Medulla oblongata (tissue), 1 donor: ENCODE measurements around the gene PPP1R13B.

Experiments
- DNase-seq: peaks from one replicate; pipeline ENCODE4 v3.0.0-alpha.2; 2015; ENCODE audit errors: extremely low spot score

The PPP1R13B gene

DNA sequence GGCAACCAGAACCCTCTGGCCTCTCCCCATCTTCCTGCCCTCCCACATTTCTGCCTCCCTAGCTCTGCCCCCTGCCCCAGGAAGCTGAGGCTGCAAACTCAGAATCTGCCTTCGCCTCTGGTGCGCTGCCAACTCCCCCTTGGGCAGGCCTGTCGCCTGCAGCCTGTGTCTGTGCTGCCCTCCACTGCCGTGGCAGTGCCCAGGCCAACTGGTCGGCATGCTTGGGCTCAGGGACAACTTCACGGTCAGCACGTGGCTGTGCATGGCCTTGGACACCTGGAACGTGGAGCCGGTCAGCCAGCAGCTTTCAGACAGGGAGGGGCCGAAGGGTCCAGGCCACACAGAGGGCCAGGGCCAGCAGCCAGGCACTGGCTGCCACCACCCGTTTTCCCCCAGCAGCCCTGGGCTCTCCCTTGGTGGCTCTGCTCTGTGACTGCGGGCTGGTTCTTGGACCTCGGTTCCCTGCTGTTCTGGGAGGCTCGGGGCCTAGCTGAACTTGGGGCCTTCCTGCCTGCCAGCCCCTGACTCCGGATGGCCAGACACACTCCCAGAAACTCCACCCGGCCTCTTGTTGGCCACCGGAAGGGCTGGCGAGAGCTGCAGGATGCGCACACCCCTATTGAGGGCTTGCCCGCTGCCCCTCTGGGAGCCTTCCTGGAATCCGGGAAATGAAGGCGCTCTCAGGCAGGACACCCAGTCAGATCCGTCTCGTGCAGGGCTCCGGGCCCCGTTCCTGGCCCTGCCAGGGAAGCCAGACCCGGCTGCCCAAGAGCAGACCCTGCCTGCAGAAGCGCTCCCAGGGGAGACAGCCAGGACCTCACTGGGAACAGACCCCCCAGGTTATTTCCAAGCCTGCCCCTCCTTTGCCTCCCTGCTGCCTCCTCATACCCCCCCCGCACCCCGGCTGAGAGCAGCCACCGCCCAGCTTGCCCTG is 34.2 kb upstream of the PPP1R13B start:
- DNase-seq = peak; percentile 8

GRCh38 chr14:103880348-103881267 is 33.2 kb upstream of the PPP1R13B start:
- DNase-seq = peak; percentile 66

GRCh38 chr14:103879570-103880347 is 32.4 kb upstream of the PPP1R13B start:
- no peak for DNase-seq

DNA sequence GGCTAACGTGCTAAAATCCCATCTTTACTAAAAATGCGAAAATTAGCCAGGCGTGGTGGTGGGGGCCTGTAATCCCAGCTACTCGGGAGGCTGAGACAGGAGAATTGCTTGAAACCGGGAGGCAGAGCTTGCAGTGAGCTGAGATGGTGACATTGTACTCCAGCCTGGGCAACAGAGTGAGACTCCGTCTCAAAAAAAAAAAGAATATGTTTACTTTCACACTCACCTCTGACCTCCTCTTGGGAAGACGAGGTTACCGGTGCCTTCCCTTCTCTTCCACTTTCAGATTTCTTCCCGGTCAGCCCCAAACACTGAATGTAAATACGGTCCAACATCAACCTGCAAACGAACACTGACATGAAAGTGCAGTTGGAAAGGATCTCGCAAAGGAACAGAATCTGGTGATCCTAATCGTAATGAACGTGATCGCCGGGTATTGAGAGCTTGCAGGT is 31.8 kb upstream of the PPP1R13B start:
- no peak for DNase-seq

DNA sequence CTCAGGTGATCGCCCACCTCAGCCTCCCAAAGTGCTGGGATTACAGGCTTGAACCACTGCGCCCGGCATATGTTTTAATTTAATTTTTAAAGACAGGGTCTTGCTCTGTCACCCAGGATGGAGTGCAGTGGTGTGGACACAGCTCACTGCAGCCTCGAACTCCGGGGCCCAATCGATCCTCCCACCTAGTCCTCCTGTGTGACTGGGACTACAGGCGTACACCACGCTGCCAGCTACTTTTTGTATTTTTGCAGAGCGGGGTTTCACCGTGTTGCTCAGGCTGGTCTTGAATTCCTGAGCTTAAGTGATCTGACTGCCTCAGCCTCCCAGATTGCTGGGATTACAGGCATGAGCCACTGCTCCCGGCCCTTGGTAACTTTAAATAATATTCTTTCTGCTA is 30.8 kb upstream of the PPP1R13B start:
- DNase-seq = no peak

DNA sequence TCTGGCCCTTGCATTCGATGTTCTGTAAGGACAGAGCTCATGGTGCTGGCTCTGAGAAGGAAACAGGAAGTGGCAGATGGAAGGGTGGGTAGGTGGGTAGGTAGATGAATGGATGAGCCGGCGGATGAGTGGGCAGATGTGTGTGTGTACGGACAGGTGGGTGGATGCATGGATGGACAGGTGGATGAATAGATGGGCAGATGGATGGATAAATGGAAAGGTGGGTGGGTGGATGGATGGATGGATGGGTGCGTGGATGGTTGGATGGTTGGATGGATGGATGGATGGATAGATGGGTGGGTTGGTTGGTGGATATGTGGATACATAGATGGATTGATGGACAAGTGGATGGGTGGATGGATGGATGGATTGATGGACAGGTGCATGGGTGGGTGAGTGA is 27.6 kb upstream of the PPP1R13B start:
- no peak for DNase-seq

DNA sequence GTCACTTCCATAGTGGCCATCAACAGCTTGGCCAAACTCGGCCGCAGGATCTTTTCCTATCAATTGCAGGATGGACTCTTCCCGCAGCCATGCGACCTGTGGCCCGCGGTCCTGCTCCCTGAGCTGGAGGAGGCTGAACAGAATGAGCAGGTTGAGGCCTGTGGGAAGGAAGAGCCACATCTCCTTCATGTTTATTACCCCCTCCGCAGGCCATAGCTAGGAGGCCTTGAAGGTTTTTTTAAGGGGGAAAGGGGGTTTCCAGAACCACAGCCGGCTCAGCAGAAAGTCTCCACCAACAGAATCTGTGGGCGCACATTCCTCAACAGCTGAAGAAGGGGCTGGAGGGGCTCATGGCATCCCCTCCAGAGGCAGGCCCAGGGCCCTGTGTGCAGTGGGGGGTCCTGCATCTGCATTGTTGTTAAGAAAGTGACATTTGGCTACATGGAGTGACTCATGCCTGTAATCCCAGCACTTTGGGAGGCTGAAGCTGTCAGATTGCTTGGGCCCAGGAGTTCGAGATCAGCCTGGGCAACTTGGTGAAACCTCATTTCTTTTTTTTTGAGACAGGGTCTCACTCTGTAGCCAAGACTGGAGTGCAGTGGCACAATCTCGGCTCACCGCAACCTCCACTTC is 25.2 kb upstream of the PPP1R13B start:
- DNase-seq = no peak

GRCh38 chr14:103871596-103872480 is 24.5 kb upstream of the PPP1R13B start:
- DNase-seq = no peak

GRCh38 chr14:103870891-103871595 is 23.7 kb upstream of the PPP1R13B start:
- no peak for DNase-seq

DNA sequence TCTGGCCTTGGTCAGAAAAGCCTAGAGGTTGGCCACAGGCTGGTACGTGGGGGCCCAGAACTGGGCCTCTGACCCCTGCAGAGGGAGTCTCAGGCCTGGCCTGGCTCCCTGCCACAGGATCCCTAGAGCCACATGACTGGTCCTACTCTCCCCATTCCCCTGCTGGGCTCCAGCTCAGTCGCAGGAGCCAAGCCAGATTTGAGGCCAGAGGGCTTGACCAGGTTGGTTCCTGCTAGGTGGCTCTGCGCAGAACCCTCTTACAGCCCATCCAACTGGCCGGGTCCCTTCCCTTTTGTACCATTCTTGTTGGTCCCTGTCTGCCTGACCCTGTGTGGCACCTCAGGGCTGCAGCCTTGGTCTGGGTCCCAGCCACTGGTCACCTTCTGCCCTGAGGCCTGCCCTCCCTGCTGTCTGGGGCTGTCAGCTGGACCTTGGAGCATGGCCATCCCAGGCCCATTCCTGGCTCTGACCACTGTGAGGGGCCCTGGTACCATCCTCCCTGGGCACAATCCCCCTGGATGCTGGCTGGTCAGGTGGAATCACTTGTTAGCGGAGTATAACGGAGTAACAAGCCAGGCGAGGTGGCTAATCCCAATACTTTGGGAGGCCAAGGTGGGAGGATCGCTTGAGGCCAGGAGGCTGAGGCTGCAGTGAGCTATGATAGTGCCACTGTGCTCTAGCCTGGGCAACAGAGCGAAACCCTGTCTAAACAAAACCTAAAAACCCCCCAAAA is 22.9 kb upstream of the PPP1R13B start:
- DNase-seq = no peak

DNA sequence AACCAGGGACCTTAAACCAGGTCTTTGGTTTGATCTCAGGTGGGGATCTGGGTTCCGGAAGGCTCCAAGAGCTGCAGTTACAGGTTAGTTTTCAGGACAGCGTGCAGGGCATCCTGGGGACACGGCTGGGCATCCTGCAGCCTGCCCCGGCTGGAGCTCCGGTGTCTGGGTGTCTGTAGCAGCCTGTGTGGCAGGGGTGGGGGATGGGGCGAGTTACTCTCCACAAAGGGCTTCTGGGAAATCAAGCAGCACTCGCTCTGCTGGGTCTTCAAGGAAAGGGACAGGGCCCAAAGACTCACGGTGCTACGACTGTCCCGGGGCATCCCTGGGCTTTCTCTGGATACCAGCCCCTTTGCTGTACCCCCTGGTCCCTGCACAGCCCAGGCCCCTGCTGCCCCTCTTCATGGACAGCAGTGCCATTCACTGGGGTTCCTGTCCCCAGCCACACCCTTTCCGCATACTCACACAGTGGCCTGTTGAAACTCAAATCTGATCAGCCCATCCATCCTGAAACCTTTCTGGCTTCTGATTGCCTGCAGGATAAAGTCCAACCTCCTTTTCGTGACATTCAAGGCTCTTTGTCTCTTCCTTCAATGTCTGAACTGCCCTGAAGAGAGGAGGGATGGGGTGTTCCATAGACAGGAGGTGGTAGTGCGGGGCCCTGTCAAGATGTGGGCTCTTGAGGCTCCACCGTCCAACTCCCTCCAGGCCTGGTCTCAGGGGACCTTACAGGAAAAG is 22.2 kb upstream of the PPP1R13B start:
- no peak for DNase-seq

DNA sequence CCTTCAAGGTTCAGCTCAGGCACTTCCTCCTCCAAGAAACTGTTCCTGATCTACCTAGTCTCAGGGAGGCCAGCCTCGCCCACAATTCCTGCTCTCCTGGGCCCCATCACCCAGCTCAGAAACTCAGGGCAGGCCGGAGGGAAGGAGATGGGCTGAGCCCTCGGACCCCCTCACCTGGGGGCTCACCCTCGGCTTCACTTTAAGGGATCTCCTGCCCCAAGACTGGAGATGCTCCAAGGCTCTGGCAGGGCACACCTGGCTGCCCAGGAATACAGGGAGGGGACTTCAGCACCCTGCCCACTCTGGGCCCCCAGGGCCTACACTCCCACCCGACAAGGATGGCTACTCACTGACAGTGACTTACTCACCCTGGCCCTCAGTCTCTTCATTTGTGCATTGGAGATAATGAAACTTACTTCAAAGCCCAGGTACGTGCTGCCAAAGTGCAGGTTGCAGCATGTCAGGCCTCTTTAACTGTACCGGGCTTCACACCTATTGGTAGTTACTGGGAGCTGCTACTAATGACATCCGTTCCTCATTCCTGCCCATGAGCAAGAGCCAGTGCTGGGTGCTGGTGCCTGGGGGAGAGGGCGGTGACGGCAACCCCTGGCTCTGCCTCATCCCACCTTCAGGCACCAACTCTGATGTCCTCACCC is 21.0 kb upstream of the PPP1R13B start:
- no peak for DNase-seq

- peak; percentile 29 for DNase-seq
Observed at GRCh38 chr14:103867523-103867953, 20.2 kb upstream of the PPP1R13B start.

GRCh38 chr14:103867020-103867419 is 19.6 kb upstream of the PPP1R13B start:
- DNase-seq = no peak

- no peak for DNase-seq
Observed at GRCh38 chr14:103863245-103863644, 15.9 kb upstream of the PPP1R13B start.

DNA sequence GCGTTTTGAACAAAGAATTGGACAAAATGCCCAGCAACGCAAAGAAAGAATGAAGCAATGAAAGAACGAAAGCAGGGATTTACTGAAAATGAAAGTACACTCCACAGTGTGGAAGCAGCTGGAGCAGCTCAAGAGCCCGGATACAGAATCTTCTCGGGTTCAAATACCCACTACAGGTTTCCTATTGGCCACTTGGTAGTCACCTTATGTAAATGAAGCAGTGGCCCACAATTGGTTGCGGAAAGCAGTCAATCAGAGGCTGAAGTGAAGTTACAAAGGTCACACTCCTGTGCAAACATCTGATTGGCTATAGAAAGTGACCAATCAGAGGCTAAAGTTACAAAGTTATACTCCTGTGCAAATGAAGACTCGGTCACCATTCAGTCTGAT is 15.0 kb upstream of the PPP1R13B start:
- DNase-seq = no peak
